ENCODE data around the gene PSMC5. TPM values are rescaled to one million over a fixed set of nuclear protein-coding genes. Genes with fewer than 3 reads are reported as not detected.
"Not testable (repeated sequence)": the region's sequence is repeated elsewhere in the genome, so short reads cannot be mapped to it uniquely, and the experiment has no call there.

The PSMC5 gene
- total RNA-seq, 1 donor from 2014 or later, result 199 TPM

- H3K36me3 Mint-ChIP-seq (ENCODE audit: low read depth), result peaks cover 7% of the 10 kb centered on the region
- H3K4me3 Mint-ChIP-seq, result peak overlapping the region; percentile 91
- peak; percentile 99 for DNase-seq
- peak overlapping the region; percentile 99 for H3K27ac Mint-ChIP-seq
- peaks cover 12% of the 10 kb centered on the region for H3K27me3 Mint-ChIP-seq
- intact Hi-C loops (cut with micrococcal nuclease), result no loop called here
- peaks cover 22% of the 10 kb centered on the region for H3K4me1 Mint-ChIP-seq
- peaks cover 11% of the 10 kb centered on the region for H3K9me3 Mint-ChIP-seq
Observed at GRCh38 chr17:63848834-63849689, 21.8 kb downstream of the PSMC5 start.

GRCh38 chr17:63850401-63850800, 23.2 kb downstream of the PSMC5 start:
- peaks cover 16% of the 10 kb centered on the region for H3K27me3 Mint-ChIP-seq
- DNase-seq, result no peak
- no peak overlapping the region for H3K27ac Mint-ChIP-seq
- peaks cover 19% of the 10 kb centered on the region for H3K4me1 Mint-ChIP-seq
- H3K9me3 Mint-ChIP-seq, result peaks cover 11% of the 10 kb centered on the region
- intact Hi-C loops (cut with micrococcal nuclease), result no loop called here
- H3K4me3 Mint-ChIP-seq, result no peak overlapping the region
- H3K36me3 Mint-ChIP-seq (ENCODE audit: low read depth), result peaks cover 7% of the 10 kb centered on the region

GRCh38 chr17:63853260-63853659, 26.0 kb downstream of the PSMC5 start:
- intact Hi-C loops (cut with micrococcal nuclease), result no loop called here
- no peak for DNase-seq

GRCh38 chr17:63854709-63855108, 27.5 kb downstream of the PSMC5 start:
- H3K4me3 Mint-ChIP-seq, result no peak overlapping the region
- no peak for DNase-seq
- H3K4me1 Mint-ChIP-seq, result peaks cover 2% of the 10 kb centered on the region
- no peaks in the 10 kb centered on the region for H3K36me3 Mint-ChIP-seq (ENCODE audit: low read depth)
- intact Hi-C loops (cut with micrococcal nuclease), result no loop called here
- H3K27ac Mint-ChIP-seq, result no peak overlapping the region
- peaks cover 28% of the 10 kb centered on the region for H3K27me3 Mint-ChIP-seq
- no peaks in the 10 kb centered on the region for H3K9me3 Mint-ChIP-seq

More at GRCh38 chr17:63853260-63853659, 26.0 kb downstream of the PSMC5 start:
- Mint-ChIP-seq H3K27me3 (peaks cover 21% of the 10 kb centered on the region), H3K36me3 (ENCODE audit: low read depth) (peaks cover 3% of the 10 kb centered on the region), H3K9me3 (peaks cover 4% of the 10 kb centered on the region), H3K27ac (no peak overlapping the region), H3K4me1 (peaks cover 13% of the 10 kb centered on the region), H3K4me3 (no peak overlapping the region)

GRCh38 chr17:63855185-63855584, 28.0 kb downstream of the PSMC5 start:
- Mint-ChIP-seq H3K27me3 (peaks cover 33% of the 10 kb centered on the region), H3K4me3 (no peak overlapping the region), H3K36me3 (ENCODE audit: low read depth) (no peaks in the 10 kb centered on the region), H3K27ac (no peak overlapping the region), H3K9me3 (no peaks in the 10 kb centered on the region), H3K4me1 (no peaks in the 10 kb centered on the region)
- no peak for DNase-seq
- intact Hi-C loops (cut with micrococcal nuclease), result no loop called here

GRCh38 chr17:63856425-63856824, 29.2 kb downstream of the PSMC5 start:
- H3K4me1 Mint-ChIP-seq; H3K4me3 Mint-ChIP-seq; H3K27ac Mint-ChIP-seq; DNase-seq; H3K36me3 Mint-ChIP-seq (ENCODE audit: low read depth); intact Hi-C loops (cut with micrococcal nuclease); H3K9me3 Mint-ChIP-seq: not testable (repeated sequence)
- H3K27me3 Mint-ChIP-seq, result peaks cover 34% of the 10 kb centered on the region

GRCh38 chr17:63859257-63859656, 32.0 kb downstream of the PSMC5 start:
- no peak for DNase-seq
- intact Hi-C loops (cut with micrococcal nuclease), result no loop called here
- no peak overlapping the region for H3K4me3 Mint-ChIP-seq
- no peak overlapping the region for H3K27ac Mint-ChIP-seq
- H3K9me3 Mint-ChIP-seq, result no peaks in the 10 kb centered on the region
- H3K27me3 Mint-ChIP-seq, result peaks cover 33% of the 10 kb centered on the region
- H3K4me1 Mint-ChIP-seq, result no peaks in the 10 kb centered on the region
- H3K36me3 Mint-ChIP-seq (ENCODE audit: low read depth), result no peaks in the 10 kb centered on the region

- DNase-seq, result not testable (repeated sequence)
- H3K27me3 Mint-ChIP-seq, result peaks cover 19% of the 10 kb centered on the region
Observed at GRCh38 chr17:63866625-63867024, 39.4 kb downstream of the PSMC5 start.

GRCh38 chr17:63869491-63870291, 42.5 kb downstream of the PSMC5 start:
- H3K36me3 Mint-ChIP-seq (ENCODE audit: low read depth); H3K27ac Mint-ChIP-seq; H3K4me1 Mint-ChIP-seq; intact Hi-C loops (cut with micrococcal nuclease); DNase-seq; H3K9me3 Mint-ChIP-seq; H3K4me3 Mint-ChIP-seq: not testable (repeated sequence)
- peaks cover 13% of the 10 kb centered on the region for H3K27me3 Mint-ChIP-seq

More at GRCh38 chr17:63866625-63867024, 39.4 kb downstream of the PSMC5 start:
- H3K27ac Mint-ChIP-seq; H3K4me3 Mint-ChIP-seq; H3K9me3 Mint-ChIP-seq; intact Hi-C loops (cut with micrococcal nuclease); H3K4me1 Mint-ChIP-seq; H3K36me3 Mint-ChIP-seq (ENCODE audit: low read depth): not testable (repeated sequence)

GRCh38 chr17:63870292-63870665, 43.0 kb downstream of the PSMC5 start:
- H3K27ac Mint-ChIP-seq; DNase-seq; H3K4me3 Mint-ChIP-seq; H3K4me1 Mint-ChIP-seq; intact Hi-C loops (cut with micrococcal nuclease); H3K9me3 Mint-ChIP-seq; H3K36me3 Mint-ChIP-seq (ENCODE audit: low read depth): not testable (repeated sequence)
- peaks cover 14% of the 10 kb centered on the region for H3K27me3 Mint-ChIP-seq

GRCh38 chr17:63871646-63872365, 44.6 kb downstream of the PSMC5 start:
- DNase-seq; intact Hi-C loops (cut with micrococcal nuclease); H3K4me1 Mint-ChIP-seq; H3K9me3 Mint-ChIP-seq; H3K4me3 Mint-ChIP-seq; H3K27ac Mint-ChIP-seq; H3K36me3 Mint-ChIP-seq (ENCODE audit: low read depth): not testable (repeated sequence)
- peaks cover 11% of the 10 kb centered on the region for H3K27me3 Mint-ChIP-seq

GRCh38 chr17:63873577-63873976, 46.3 kb downstream of the PSMC5 start, which contains the start of gene CSH2:
Gene CSH2 (minus strand): TSS chr17:63873677. CDS start chr17:63873614, 63 bp downstream.
- H3K4me1 Mint-ChIP-seq; H3K27ac Mint-ChIP-seq; intact Hi-C loops (cut with micrococcal nuclease); DNase-seq; H3K9me3 Mint-ChIP-seq; H3K4me3 Mint-ChIP-seq; H3K36me3 Mint-ChIP-seq (ENCODE audit: low read depth): not testable (repeated sequence)
- H3K27me3 Mint-ChIP-seq, result peaks cover 11% of the 10 kb centered on the region

- intact Hi-C loops (cut with micrococcal nuclease); H3K27me3 Mint-ChIP-seq; DNase-seq; H3K4me1 Mint-ChIP-seq; H3K4me3 Mint-ChIP-seq; H3K9me3 Mint-ChIP-seq; H3K27ac Mint-ChIP-seq; H3K36me3 Mint-ChIP-seq (ENCODE audit: low read depth): not testable (repeated sequence)
Observed at GRCh38 chr17:63874061-63874626, 46.9 kb downstream of the PSMC5 start.

Measured in activated CD4-positive, alpha-beta T cell treated with anti-CD3 and anti-CD28 coated beads, Interleukin-2, amount 10 ng/mL, durations not matched to agents 24 days and 14 days (primary cell).